Naive thymus-derived CD8-positive, alpha-beta T cell (primary cell): ENCODE results near the gene HMGN1. TPM values are rescaled to one million over a fixed set of nuclear protein-coding genes. Genes with fewer than 3 reads are reported as not detected.

Experiments
- ATAC-seq, 2 donors: fragments of 150-1000 bp; cut with Tn5 transposase in 1 of 2; sonication (Bioruptor Pico), chemical (Tn5 transposase) in 1 of 2; 1 replicate in 1 of 2; 2 replicates in 1 of 2; pipeline ENCODE4 v1.10.0; 2021; ENCODE audit warnings: mild to moderate bottlenecking in 2 of 2, moderate library complexity in 2 of 2
- POLR2A ChIA-PET: fragments of 350-600 bp; sonication (Branson Sonifier 250); formaldehyde crosslinking; loops from one replicate; lab custom pipeline; 2021; ENCODE audit warnings: antibody characterized with exemption; lab: Charles Lee
- DNase-seq, 10 donors: peaks; one replicate each; pipeline versions ENCODE4 v3.0.0 to v3.0.0-alpha.2; 2020 to 2022
- H3K27ac Mint-ChIP-seq, 10 donors: one replicate each; pipeline ENCODE4 v1.8.0; 2020 to 2022; ENCODE audit warnings: mild to moderate bottlenecking in 10 of 10, mixed read lengths in 10 of 10, moderate library complexity in 4 of 10, inconsistent platforms in 1 of 10
- H3K27me3 Mint-ChIP-seq, 5 donors: one replicate each; pipeline ENCODE4 v1.8.0; 2021 to 2022; ENCODE audit warnings: mixed read lengths in 5 of 5
- H3K36me3 Mint-ChIP-seq, 3 donors: one replicate each; pipeline ENCODE4 v1.8.0; 2020 to 2022; ENCODE audit warnings: mixed read lengths in 3 of 3, mild to moderate bottlenecking in 2 of 3, inconsistent platforms in 1 of 3
- H3K4me1 Mint-ChIP-seq, 4 donors: one replicate each; pipeline ENCODE4 v1.8.0; 2021 to 2022; ENCODE audit warnings: mixed read lengths in 4 of 4
- H3K4me3 Mint-ChIP-seq, 10 donors: one replicate each; pipeline ENCODE4 v1.8.0; 2020 to 2022; ENCODE audit warnings: mild to moderate bottlenecking in 10 of 10, mixed read lengths in 10 of 10, moderate library complexity in 6 of 10, inconsistent platforms in 1 of 10
- H3K9me3 Mint-ChIP-seq, 9 donors: one replicate each; pipeline ENCODE4 v1.8.0; 2020 to 2022; ENCODE audit warnings: mixed read lengths in 9 of 9, mild to moderate bottlenecking in 3 of 9, inconsistent platforms in 1 of 9, moderate library complexity in 1 of 9
- polyA plus RNA-seq, 3 donors: library from polyadenylated mRNA; unstranded; fragments of 300-500 nt; fragmentation: Illumina TruSeq; gene quantifications; one replicate each; pipeline ENCODE4 v1.2.3, GENCODE V29; 2021
- total RNA-seq, 8 experiments: library from RNA in 2 of 8; stranded (reverse) in 2 of 8; gene quantifications; one replicate each; pipeline ENCODE4 v1.2.3 and lab custom pipeline; 2021 to 2026

HMGN1 gene
- total and polyA plus RNA-seq, 5 experiments from 2014 or later, result 248 to 285 (median 252) TPM

GRCh38 chr21:39346671-39347331 is 2.1 kb downstream of the HMGN1 start:
- DNase-seq (no peak), ATAC-seq (no peak)
- Mint-ChIP-seq H3K4me1 (peaks cover 25 to 47% (median 44%) of the 10 kb centered on the region in 4 donors), H3K9me3 (no peaks in the 10 kb centered on the region), H3K27me3 (peaks cover 0 to 2% (median 0%) of the 10 kb centered on the region in 5 donors), H3K27ac (peak overlapping the region; percentile 29 to 88 (median 74)), H3K36me3 (peaks cover 5 to 54% (median 7%) of the 10 kb centered on the region in 3 donors), H3K4me3 (peak overlapping the region; percentile 49 to 91 (median 75))
- POLR2A ChIA-PET, result interaction anchor here (1.3 to 7.0 kb wide), 4 partner anchors 9 to 163 kb away, joined by 3 to 178 read pairs (median 24); partner anchors contain the start of genes BRWD1 and PSMG1

- Mint-ChIP-seq H3K4me3 (peak overlapping the region; percentile 49 to 91 (median 75)), H3K9me3 (no peaks in the 10 kb centered on the region), H3K4me1 (peaks cover 24 to 47% (median 44%) of the 10 kb centered on the region in 4 donors), H3K27ac (peak overlapping the region in 8 of 10 donors; percentile 22 to 88 (median 76)), H3K36me3 (peaks cover 5 to 60% (median 12%) of the 10 kb centered on the region in 3 donors), H3K27me3 (peaks cover 0 to under 1% (median 0%) of the 10 kb centered on the region in 5 donors)
- DNase-seq, result no peak
- no peak for ATAC-seq
- POLR2A ChIA-PET, result interaction anchor here (1.0 to 7.0 kb wide), 2 partner anchors 31 to 41 kb away, joined by 3 to 178 read pairs; partner anchors contain the start of gene BRWD1
Observed at GRCh38 chr21:39346206-39346605, 2.7 kb downstream of the HMGN1 start.

- Mint-ChIP-seq H3K4me1 (peaks cover 23 to 46% (median 42%) of the 10 kb centered on the region in 4 donors), H3K36me3 (peaks cover 5 to 64% (median 15%) of the 10 kb centered on the region in 3 donors), H3K27ac (peak overlapping the region in 8 of 10 donors; percentile 22 to 88 (median 75)), H3K27me3 (no peaks in the 10 kb centered on the region), H3K4me3 (peak overlapping the region in 8 of 10 donors; percentile 4 to 91 (median 64)), H3K9me3 (no peaks in the 10 kb centered on the region)
- no peak for DNase-seq
- no peak for ATAC-seq
- POLR2A ChIA-PET, result interaction anchor here (1.0 to 7.0 kb wide), 2 partner anchors 31 to 41 kb away, joined by 3 to 178 read pairs; partner anchors contain the start of gene BRWD1
Observed at GRCh38 chr21:39345440-39345839, 3.4 kb downstream of the HMGN1 start.

- H3K27me3 Mint-ChIP-seq, result no peaks in the 10 kb centered on the region
- ATAC-seq (no peak), DNase-seq (no peak)
- peaks cover 19 to 43% (median 39%) of the 10 kb centered on the region in 4 donors for H3K4me1 Mint-ChIP-seq
- POLR2A ChIA-PET, result interaction anchor here (7.0 kb wide), 1 partner anchor 30 kb away, joined by 178 read pairs; the partner anchor contains the start of gene BRWD1
- H3K4me3 Mint-ChIP-seq, result peak overlapping the region in 2 of 10 donors; percentile 70 to 74
- H3K9me3 Mint-ChIP-seq, result no peaks in the 10 kb centered on the region
- H3K27ac Mint-ChIP-seq, result peak overlapping the region in 7 of 10 donors; percentile 17 to 88 (median 78)
- peaks cover 5 to 66% (median 15%) of the 10 kb centered on the region in 3 donors for H3K36me3 Mint-ChIP-seq
Observed at GRCh38 chr21:39344848-39345247, 4.0 kb downstream of the HMGN1 start.

GRCh38 chr21:39341249-39341923 is 7.5 kb downstream of the HMGN1 start:
- ATAC-seq (no peak), DNase-seq (no peak)
- peak overlapping the region in 3 of 10 donors; percentile 11 to 49 (median 17) for H3K27ac Mint-ChIP-seq
- H3K4me1 Mint-ChIP-seq, result peaks cover 12 to 24% (median 21%) of the 10 kb centered on the region in 4 donors
- H3K4me3 Mint-ChIP-seq, result no peak overlapping the region
- peaks cover 5 to 55% (median 13%) of the 10 kb centered on the region in 3 donors for H3K36me3 Mint-ChIP-seq
- H3K9me3 Mint-ChIP-seq, result no peaks in the 10 kb centered on the region
- H3K27me3 Mint-ChIP-seq, result no peaks in the 10 kb centered on the region
- POLR2A ChIA-PET, result interaction anchor here (0.8 to 1.6 kb wide), 2 partner anchors 28 to 36 kb away, joined by 3 to 5 read pairs; partner anchors contain the start of gene BRWD1

GRCh38 chr21:39340687-39341086 is 8.2 kb downstream of the HMGN1 start:
- H3K4me3 Mint-ChIP-seq, result no peak overlapping the region
- peak overlapping the region in 3 of 10 donors; percentile 8 to 46 (median 30) for H3K27ac Mint-ChIP-seq
- DNase-seq (no peak), ATAC-seq (no peak)
- no peaks in the 10 kb centered on the region for H3K9me3 Mint-ChIP-seq
- H3K4me1 Mint-ChIP-seq, result peaks cover 8 to 17% (median 14%) of the 10 kb centered on the region in 4 donors
- peaks cover 5 to 48% (median 13%) of the 10 kb centered on the region in 3 donors for H3K36me3 Mint-ChIP-seq
- POLR2A ChIA-PET, result interaction anchor here (1.6 kb wide), 1 partner anchor 27 kb away, joined by 5 read pairs; the partner anchor contains the start of gene BRWD1
- no peaks in the 10 kb centered on the region for H3K27me3 Mint-ChIP-seq

GRCh38 chr21:39339231-39339630 is 9.7 kb downstream of the HMGN1 start:
- Mint-ChIP-seq H3K27me3 (no peaks in the 10 kb centered on the region), H3K4me1 (peaks cover 0 to 7% (median 3%) of the 10 kb centered on the region in 4 donors), H3K27ac (no peak overlapping the region), H3K36me3 (peaks cover 0 to 34% (median 13%) of the 10 kb centered on the region in 3 donors), H3K9me3 (no peaks in the 10 kb centered on the region), H3K4me3 (no peak overlapping the region)
- DNase-seq (no peak), ATAC-seq (no peak)
- POLR2A ChIA-PET, result no interaction called here

GRCh38 chr21:39336457-39337008 is 12.4 kb downstream of the HMGN1 start:
- Mint-ChIP-seq H3K4me1 (no peaks in the 10 kb centered on the region), H3K27ac (no peak overlapping the region), H3K27me3 (no peaks in the 10 kb centered on the region), H3K4me3 (no peak overlapping the region), H3K36me3 (peaks cover 0 to 9% (median 5%) of the 10 kb centered on the region in 3 donors), H3K9me3 (no peaks in the 10 kb centered on the region)
- DNase-seq (no peak), ATAC-seq (no peak)
- POLR2A ChIA-PET, result interaction anchor here (0.6 kb wide), 1 partner anchor 22 kb away, joined by 3 read pairs; no protein-coding TSS in a partner anchor

- H3K27ac Mint-ChIP-seq, result no peak overlapping the region
- ATAC-seq (no peak), DNase-seq (no peak)
- H3K36me3 Mint-ChIP-seq, result no peaks in the 10 kb centered on the region
- no peaks in the 10 kb centered on the region for H3K4me1 Mint-ChIP-seq
- H3K4me3 Mint-ChIP-seq, result no peak overlapping the region
- peaks cover 0 to under 1% (median 0%) of the 10 kb centered on the region in 5 donors for H3K27me3 Mint-ChIP-seq
- H3K9me3 Mint-ChIP-seq, result no peaks in the 10 kb centered on the region
- POLR2A ChIA-PET, result no interaction called here
Observed at GRCh38 chr21:39334611-39335010, 14.3 kb downstream of the HMGN1 start.

GRCh38 chr21:39332175-39332574 is 16.7 kb downstream of the HMGN1 start:
- POLR2A ChIA-PET, result interaction anchor here (1.1 kb wide), 1 partner anchor 20 kb away, joined by 4 read pairs; no protein-coding TSS in a partner anchor
- Mint-ChIP-seq H3K27me3 (peaks cover 0 to 3% (median 0%) of the 10 kb centered on the region in 5 donors), H3K9me3 (no peaks in the 10 kb centered on the region), H3K27ac (no peak overlapping the region), H3K36me3 (peaks cover 0 to 2% (median 0%) of the 10 kb centered on the region in 3 donors), H3K4me1 (no peaks in the 10 kb centered on the region), H3K4me3 (no peak overlapping the region)
- no peak for ATAC-seq
- no peak for DNase-seq

GRCh38 chr21:39330001-39330400 is 18.9 kb downstream of the HMGN1 start:
- no peaks in the 10 kb centered on the region for H3K4me1 Mint-ChIP-seq
- no peak overlapping the region for H3K4me3 Mint-ChIP-seq
- H3K27ac Mint-ChIP-seq, result no peak overlapping the region
- no peak for ATAC-seq
- DNase-seq, result no peak
- POLR2A ChIA-PET, result interaction anchor here (1.2 to 2.2 kb wide), 2 partner anchors 16 to 20 kb away, joined by 4 to 13 read pairs; partner anchors contain the start of gene BRWD1
- H3K36me3 Mint-ChIP-seq, result peaks cover 0 to 2% (median 0%) of the 10 kb centered on the region in 3 donors
- no peaks in the 10 kb centered on the region for H3K9me3 Mint-ChIP-seq
- H3K27me3 Mint-ChIP-seq, result peaks cover 0 to 8% (median 0%) of the 10 kb centered on the region in 5 donors

- POLR2A ChIA-PET, result no interaction called here
Observed at GRCh38 chr21:39327727-39328126, 21.2 kb downstream of the HMGN1 start.

More at GRCh38 chr21:39327727-39328126, 21.2 kb downstream of the HMGN1 start:
- H3K9me3 Mint-ChIP-seq, result no peaks in the 10 kb centered on the region
- no peak overlapping the region for H3K4me3 Mint-ChIP-seq
- no peaks in the 10 kb centered on the region for H3K4me1 Mint-ChIP-seq
- ATAC-seq (no peak), DNase-seq (no peak)
- H3K27me3 Mint-ChIP-seq, result peaks cover 0 to 8% (median 0%) of the 10 kb centered on the region in 5 donors
- H3K36me3 Mint-ChIP-seq, result peaks cover 0 to 2% (median 0%) of the 10 kb centered on the region in 3 donors
- H3K27ac Mint-ChIP-seq, result no peak overlapping the region
